ENCODE data around the gene ZNF420.
"Not testable (repeated sequence)": the region's sequence is repeated elsewhere in the genome, so short reads cannot be mapped to it uniquely, and the experiment has no call there.

- TF ChIP-seq CTCF (IDR thresholded peaks at IDR 0.05; ENCODE audit: low read depth, low read length, missing input control); REST (IDR thresholded peaks at IDR 0.05); EGR1 (IDR thresholded peaks at IDR 0.05; ENCODE audit: low read depth in 2 of 2); MAX (IDR thresholded peaks at IDR 0.05); RAD21 (IDR thresholded peaks at IDR 0.05); SP1 (IDR thresholded peaks at IDR 0.05); JUND (IDR thresholded peaks at IDR 0.05); GABPA (IDR thresholded peaks at IDR 0.05 in 1 of 2, conservative IDR thresholded peaks at IDR 0.05 in 1 of 2); TAF1 (conservative IDR thresholded peaks at IDR 0.05); FOXA1 (IDR thresholded peaks at IDR 0.05); ZBTB33 (IDR thresholded peaks at IDR 0.05); NR2F2 (IDR thresholded peaks at IDR 0.05); HNF4A (conservative IDR thresholded peaks at IDR 0.05): not testable (repeated sequence)
These were observed 43.9 kb downstream of the ZNF420 start for GRCh38 chr19:37122093-37122492.

Measured in liver (tissue), 3 donors.